Keratinocyte (primary cell): ENCODE results near the gene VPS13D.

ENCODE experiments used
- EZH2 ChIP-seq: IDR thresholded peaks from one replicate; pipeline ENCODE4 v1.6.1; 2012; ENCODE audit warnings: inconsistent platforms, mild to moderate bottlenecking, low read length, moderate library complexity
- TF ChIP-seq, protein P1 (sequence below), 3 experiments: IDR thresholded peaks in 1 of 3; conservative IDR thresholded peaks in 1 of 3; optimal IDR thresholded peaks in 1 of 3; 2 replicates in 2 of 3; 3 replicates in 1 of 3; pipeline versions ENCODE3 to v1.5.1; 2011; ENCODE audit warnings: low read length in 3 of 3, mild to moderate bottlenecking in 3 of 3, moderate library complexity in 2 of 3, control low read depth in 1 of 3, inconsistent platforms in 1 of 3; ENCODE audit not compliant: insufficient read depth in 2 of 3; ENCODE audit errors: extremely low read depth in 1 of 3

- TF ChIP-seq, protein P1, sequence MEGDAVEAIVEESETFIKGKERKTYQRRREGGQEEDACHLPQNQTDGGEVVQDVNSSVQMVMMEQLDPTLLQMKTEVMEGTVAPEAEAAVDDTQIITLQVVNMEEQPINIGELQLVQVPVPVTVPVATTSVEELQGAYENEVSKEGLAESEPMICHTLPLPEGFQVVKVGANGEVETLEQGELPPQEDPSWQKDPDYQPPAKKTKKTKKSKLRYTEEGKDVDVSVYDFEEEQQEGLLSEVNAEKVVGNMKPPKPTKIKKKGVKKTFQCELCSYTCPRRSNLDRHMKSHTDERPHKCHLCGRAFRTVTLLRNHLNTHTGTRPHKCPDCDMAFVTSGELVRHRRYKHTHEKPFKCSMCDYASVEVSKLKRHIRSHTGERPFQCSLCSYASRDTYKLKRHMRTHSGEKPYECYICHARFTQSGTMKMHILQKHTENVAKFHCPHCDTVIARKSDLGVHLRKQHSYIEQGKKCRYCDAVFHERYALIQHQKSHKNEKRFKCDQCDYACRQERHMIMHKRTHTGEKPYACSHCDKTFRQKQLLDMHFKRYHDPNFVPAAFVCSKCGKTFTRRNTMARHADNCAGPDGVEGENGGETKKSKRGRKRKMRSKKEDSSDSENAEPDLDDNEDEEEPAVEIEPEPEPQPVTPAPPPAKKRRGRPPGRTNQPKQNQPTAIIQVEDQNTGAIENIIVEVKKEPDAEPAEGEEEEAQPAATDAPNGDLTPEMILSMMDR (optimal IDR thresholded peaks at IDR 0.05 in 1 of 3, IDR thresholded peaks at IDR 0.05 in 1 of 3, conservative IDR thresholded peaks at IDR 0.05 in 1 of 3; ENCODE audit: extremely low read depth in 1 of 3, insufficient read depth in 2 of 3, low read length in 3 of 3): no peak
- TF ChIP-seq EZH2: no peak
Observed at GRCh38 chr1:12410351-12410750, 180.5 kb downstream of the VPS13D start.
